ENCODE data around the gene SDHA. TPM values are rescaled to one million over a fixed set of nuclear protein-coding genes. Genes with fewer than 3 reads are reported as not detected.

The SDHA gene
- polyA plus RNA-seq, 3 donors, result 55.0 to 98.0 (median 91.5) TPM

DNA sequence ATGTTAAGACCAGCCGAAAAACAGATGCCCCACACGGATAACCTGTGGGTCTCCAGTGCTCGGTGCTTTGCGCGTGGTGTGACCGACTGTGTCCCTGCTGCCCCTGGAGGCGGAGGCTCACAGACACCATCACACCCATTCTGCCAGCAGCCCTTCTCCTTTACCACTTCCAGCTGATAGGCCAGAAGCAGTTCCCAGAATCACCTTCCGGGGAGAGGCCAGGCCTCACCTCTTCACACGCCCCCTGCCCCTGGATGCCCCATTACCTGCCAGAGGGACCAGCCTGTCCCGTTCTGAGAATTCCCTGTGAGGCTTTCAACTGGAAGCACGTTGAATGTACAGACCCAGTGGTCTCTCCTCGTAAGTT lies 48.4 kb upstream of the SDHA start:
- peaks cover 0 to 3% of the 10 kb centered on the region in 2 donors for H3K9me3 ChIP-seq (replicated peaks in 1 of 2; ENCODE audit: control insufficient read depth in 1 of 2, insufficient read depth in 1 of 2, low read length in 2 of 2)
- WGBS (ENCODE audit: insufficient coverage), result 85% methylated on average over 12 of the region's 12 CpGs
- H3K4me1 Mint-ChIP-seq, result no peaks in the 10 kb centered on the region
- H3K4me1 ChIP-seq (ENCODE audit: control insufficient read depth in 1 of 2, insufficient read depth in 2 of 2, low read length in 2 of 2), result no peaks in the 10 kb centered on the region
- H3K4me3 Mint-ChIP-seq, result no peak overlapping the region
- H3K79me2 ChIP-seq (ENCODE audit: insufficient read depth, low read length), result no peaks in the 10 kb centered on the region
- H3K27ac Mint-ChIP-seq, result no peak overlapping the region
- peaks cover 0 to 8% (median 4%) of the 10 kb centered on the region in 7 donors for H3K9me3 Mint-ChIP-seq
- no peaks in the 10 kb centered on the region for H3K36me3 Mint-ChIP-seq
- no peaks in the 10 kb centered on the region for H4K20me1 ChIP-seq (ENCODE audit: insufficient read depth, low read length)
- H3K4me2 ChIP-seq (replicated peaks; ENCODE audit: extremely low read depth, low read length, poor library complexity, severe bottlenecking), result no peak overlapping the region
- intact Hi-C loops (cut with micrococcal nuclease), result no loop called here
- peaks cover 0 to 4% (median 0%) of the 10 kb centered on the region in 3 donors for H3K27me3 Mint-ChIP-seq (ENCODE audit: low read depth in 3 of 3)
- no peaks in the 10 kb centered on the region for H3K27me3 ChIP-seq (ENCODE audit: control insufficient read depth in 2 of 2, insufficient read depth in 2 of 2, low read length in 2 of 2)
- no peak overlapping the region for H3K4me3 ChIP-seq (replicated peaks in 1 of 3; ENCODE audit: low read depth in 2 of 3, low read length in 3 of 3)
- TF ChIP-seq, protein P1, sequence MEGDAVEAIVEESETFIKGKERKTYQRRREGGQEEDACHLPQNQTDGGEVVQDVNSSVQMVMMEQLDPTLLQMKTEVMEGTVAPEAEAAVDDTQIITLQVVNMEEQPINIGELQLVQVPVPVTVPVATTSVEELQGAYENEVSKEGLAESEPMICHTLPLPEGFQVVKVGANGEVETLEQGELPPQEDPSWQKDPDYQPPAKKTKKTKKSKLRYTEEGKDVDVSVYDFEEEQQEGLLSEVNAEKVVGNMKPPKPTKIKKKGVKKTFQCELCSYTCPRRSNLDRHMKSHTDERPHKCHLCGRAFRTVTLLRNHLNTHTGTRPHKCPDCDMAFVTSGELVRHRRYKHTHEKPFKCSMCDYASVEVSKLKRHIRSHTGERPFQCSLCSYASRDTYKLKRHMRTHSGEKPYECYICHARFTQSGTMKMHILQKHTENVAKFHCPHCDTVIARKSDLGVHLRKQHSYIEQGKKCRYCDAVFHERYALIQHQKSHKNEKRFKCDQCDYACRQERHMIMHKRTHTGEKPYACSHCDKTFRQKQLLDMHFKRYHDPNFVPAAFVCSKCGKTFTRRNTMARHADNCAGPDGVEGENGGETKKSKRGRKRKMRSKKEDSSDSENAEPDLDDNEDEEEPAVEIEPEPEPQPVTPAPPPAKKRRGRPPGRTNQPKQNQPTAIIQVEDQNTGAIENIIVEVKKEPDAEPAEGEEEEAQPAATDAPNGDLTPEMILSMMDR (IDR thresholded peaks at IDR 0.05), result no peak
- no peaks in the 10 kb centered on the region for H3K36me3 ChIP-seq (replicated peaks in 1 of 2; ENCODE audit: control insufficient read depth in 1 of 2, insufficient read depth in 2 of 2, low read length in 2 of 2)
- DNase-seq, result no peak
- H3K27ac ChIP-seq (ENCODE audit: low read depth in 1 of 2, low read length in 2 of 2), result no peak overlapping the region
- H2AFZ ChIP-seq (ENCODE audit: insufficient read depth, low read depth, low read length, poor library complexity, severe bottlenecking), result no peak overlapping the region
- H3K9ac ChIP-seq (ENCODE audit: insufficient read depth, low read length, poor library complexity, severe bottlenecking), result no peak overlapping the region

DNA sequence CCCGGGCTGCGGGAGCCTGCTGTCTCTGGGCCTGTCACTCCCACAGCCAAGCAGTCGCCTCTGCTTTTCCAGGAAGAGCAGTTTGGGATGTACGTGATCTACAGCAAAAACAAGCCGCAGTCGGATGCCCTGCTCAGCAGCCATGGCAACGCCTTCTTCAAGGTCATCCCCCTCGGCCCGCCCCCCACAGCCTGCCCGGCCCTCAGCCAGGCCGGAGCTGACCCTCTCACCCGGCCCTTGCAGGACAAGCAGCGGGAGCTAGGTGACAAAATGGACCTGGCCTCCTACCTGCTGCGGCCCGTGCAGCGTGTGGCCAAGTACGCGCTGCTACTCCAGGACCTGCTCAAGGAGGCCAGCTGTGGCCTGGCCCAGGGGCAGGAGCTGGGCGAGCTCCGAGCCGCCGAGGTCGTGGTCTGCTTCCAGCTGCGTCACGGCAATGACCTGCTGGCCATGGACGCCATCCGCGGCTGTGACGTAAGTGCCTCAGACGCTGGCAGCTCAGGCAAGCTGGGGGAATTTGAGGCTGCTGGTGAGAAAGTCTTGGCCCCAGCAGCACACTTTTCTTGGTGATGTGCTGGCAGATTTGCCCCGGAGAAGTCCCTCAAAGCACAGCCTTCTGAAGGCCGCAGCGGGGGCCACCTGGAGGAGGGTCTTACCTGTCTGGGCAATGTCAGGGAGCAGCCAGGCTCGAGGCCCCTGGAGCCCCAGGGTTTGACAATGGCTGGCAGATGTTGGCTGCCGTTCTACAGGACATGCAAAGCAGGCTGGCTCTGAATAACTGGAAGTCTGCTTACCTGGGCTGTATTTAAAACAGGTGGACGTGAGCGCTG lies 46.9 kb upstream of the SDHA start:
- Histone ChIP-seq H3K4me2 (replicated peaks; ENCODE audit: extremely low read depth, low read length, poor library complexity, severe bottlenecking) (no peak overlapping the region), H3K9me3 (replicated peaks in 1 of 2; ENCODE audit: control insufficient read depth in 1 of 2, insufficient read depth in 1 of 2, low read length in 2 of 2) (no peaks in the 10 kb centered on the region), H2AFZ (ENCODE audit: insufficient read depth, low read depth, low read length, poor library complexity, severe bottlenecking) (no peak overlapping the region), H3K27ac (ENCODE audit: low read depth in 1 of 2, low read length in 2 of 2) (no peak overlapping the region), H3K27me3 (ENCODE audit: control insufficient read depth in 2 of 2, insufficient read depth in 2 of 2, low read length in 2 of 2) (no peaks in the 10 kb centered on the region), H4K20me1 (ENCODE audit: insufficient read depth, low read length) (no peaks in the 10 kb centered on the region), H3K4me3 (replicated peaks in 1 of 3; ENCODE audit: low read depth in 2 of 3, low read length in 3 of 3) (no peak overlapping the region), H3K79me2 (ENCODE audit: insufficient read depth, low read length) (no peaks in the 10 kb centered on the region), H3K36me3 (replicated peaks in 1 of 2; ENCODE audit: control insufficient read depth in 1 of 2, insufficient read depth in 2 of 2, low read length in 2 of 2) (no peaks in the 10 kb centered on the region), H3K9ac (ENCODE audit: insufficient read depth, low read length, poor library complexity, severe bottlenecking) (no peak overlapping the region), H3K4me1 (ENCODE audit: control insufficient read depth in 1 of 2, insufficient read depth in 2 of 2, low read length in 2 of 2) (no peaks in the 10 kb centered on the region)
- no peak overlapping the region for H3K4me3 Mint-ChIP-seq
- H3K27me3 Mint-ChIP-seq (ENCODE audit: low read depth in 3 of 3), result peaks cover 0 to 9% (median 2%) of the 10 kb centered on the region in 3 donors
- H3K36me3 Mint-ChIP-seq, result no peaks in the 10 kb centered on the region
- peaks cover 0 to 3% (median 0%) of the 10 kb centered on the region in 7 donors for H3K9me3 Mint-ChIP-seq
- intact Hi-C loops (cut with micrococcal nuclease), result no loop called here
- WGBS (ENCODE audit: insufficient coverage), result 94% methylated on average over 37 of the region's 37 CpGs
- no peak overlapping the region for H3K27ac Mint-ChIP-seq
- no peak for DNase-seq
- TF ChIP-seq, protein P1 (IDR thresholded peaks at IDR 0.05), result no peak
- H3K4me1 Mint-ChIP-seq, result no peaks in the 10 kb centered on the region

Measured in CD14-positive monocyte (primary cell).